ENCODE measurements around the gene NAA35. TPM values are rescaled to one million over a fixed set of nuclear protein-coding genes. Genes with fewer than 3 reads are reported as not detected.

Gene NAA35
- total RNA-seq, 1 experiment from 2014 or later = 21.3 TPM

GRCh38 chr9:86027767-86028166 is 86.8 kb downstream of the NAA35 start:
- ChIA-PET CTCF (no interaction called here), POLR2A (no interaction called here)
- H3K36me3 ChIP-seq (ENCODE audit: control insufficient read depth, insufficient read depth, low read length) = peaks cover 4% of the 10 kb centered on the region
- no TSS peak for BruUV-seq (replicated peaks)
- no peaks in the 10 kb centered on the region for H3K27me3 ChIP-seq (ENCODE audit: control insufficient read depth, insufficient read depth, low read length)
- DNase-seq (ENCODE audit: low read depth, low spot score) = no peak
- TF ChIP-seq SIN3A (IDR thresholded peaks at IDR 0.05; ENCODE audit: borderline replicate concordance, insufficient read depth, low read depth, low read length) = no peak
- TF ChIP-seq POLR2AphosphoS5 (IDR thresholded peaks at IDR 0.05; ENCODE audit: low read depth, low read length) = no peak
- TF ChIP-seq TCF7L2 (IDR thresholded peaks at IDR 0.05; ENCODE audit: low read depth, low read length) = no peak
- TF ChIP-seq REST (IDR thresholded peaks at IDR 0.05; ENCODE audit: insufficient read depth in 1 of 2, low read depth in 2 of 2, low read length in 1 of 2) = no peak
- TF ChIP-seq CTCF (IDR thresholded peaks at IDR 0.05) = no peak
- intact Hi-C loops (cut with micrococcal nuclease; ENCODE audit: unreplicated experiment) = no loop called here
- ATAC-seq = no peak
- H3K9me3 ChIP-seq (ENCODE audit: control insufficient read depth, insufficient read depth, low read depth, low read length) = no peaks in the 10 kb centered on the region
- H3K4me3 ChIP-seq (ENCODE audit: low read depth in 2 of 2, low read length in 2 of 2) = no peak overlapping the region
- H3K4me1 ChIP-seq (ENCODE audit: control insufficient read depth, insufficient read depth, low read length) = no peaks in the 10 kb centered on the region
- no peak overlapping the region for H3K27ac ChIP-seq (ENCODE audit: low read length)
- in situ Hi-C loops (cut with HindIII; ENCODE audit: low pct_unique_long_range_greater_than_20kb, low sequenced_read_pairs) = no loop called here

GRCh38 chr9:86034863-86035734 is 94.2 kb downstream of the NAA35 start:
- in situ Hi-C loops (cut with HindIII; ENCODE audit: low pct_unique_long_range_greater_than_20kb, low sequenced_read_pairs) (no loop called here), intact Hi-C loops (cut with micrococcal nuclease; ENCODE audit: unreplicated experiment) (loop anchor here (10.0 kb wide), 1 partner anchor 200 kb away; no protein-coding TSS in a partner anchor)
- Histone ChIP-seq H3K36me3 (ENCODE audit: control insufficient read depth, insufficient read depth, low read length) (peaks cover 2% of the 10 kb centered on the region; the same call in 1 of the 2 replicates), H3K27ac (ENCODE audit: low read length) (no peak overlapping the region), H3K27me3 (ENCODE audit: control insufficient read depth, insufficient read depth, low read length) (no peaks in the 10 kb centered on the region), H3K4me1 (ENCODE audit: control insufficient read depth, insufficient read depth, low read length) (no peaks in the 10 kb centered on the region), H3K4me3 (ENCODE audit: low read depth in 2 of 2, low read length in 2 of 2) (no peak overlapping the region), H3K9me3 (ENCODE audit: control insufficient read depth, insufficient read depth, low read depth, low read length) (no peaks in the 10 kb centered on the region)
- ChIA-PET CTCF (no interaction called here), POLR2A (interaction anchor here (0.6 kb wide), 1 partner anchor 97 kb away, joined by 3 read pairs; no protein-coding TSS in a partner anchor)
- no peak for TF ChIP-seq TCF7L2 (IDR thresholded peaks at IDR 0.05; ENCODE audit: low read depth, low read length)
- peak; percentile 84 for TF ChIP-seq CTCF (IDR thresholded peaks at IDR 0.05)
- BruUV-seq (replicated peaks) = no TSS peak
- DNase-seq (ENCODE audit: low read depth, low spot score) (no peak), ATAC-seq (peak; percentile 87)

Data from Panc1 (cell line).